Common myeloid progenitor, CD34-positive (primary cell): ENCODE results near the gene OPCML.

Source experiments
- CTCF ChIA-PET: fragments of 350-600 bp; sonication (Branson Sonifier 250); formaldehyde crosslinking; loops from one replicate; lab custom pipeline; 2021; ENCODE audit warnings: antibody characterized with exemption; lab: Charles Lee
- POLR2A ChIA-PET: fragments of 350-600 bp; sonication (Branson Sonifier 250); formaldehyde crosslinking; loops from one replicate; lab custom pipeline; 2021; ENCODE audit warnings: antibody characterized with exemption; lab: Charles Lee
- DNase-seq, 3 donors: peaks; one replicate each; pipeline versions ENCODE4 v3.0.0 to v3.0.0-alpha.2; 2013
- H3K27ac ChIP-seq, 2 experiments: 1 replicate in 1 of 2; 2 replicates in 1 of 2; pipeline ENCODE4 v1.7.0; 2013; ENCODE audit warnings: inconsistent platforms in 2 of 2, low read length in 2 of 2, mild to moderate bottlenecking in 2 of 2, low read depth in 1 of 2, moderate library complexity in 1 of 2; ENCODE audit not compliant: severe bottlenecking in 2 of 2, insufficient read depth in 1 of 2, poor library complexity in 1 of 2
- H3K27me3 ChIP-seq, 5 experiments: replicated peaks in 2 of 5; 1 replicate in 3 of 5; 2 replicates in 2 of 5; pipeline versions ENCODE4 v1.6.1 to v1.7.0; 2013; ENCODE audit warnings: low read length in 4 of 5, mild to moderate bottlenecking in 2 of 5, moderate library complexity in 2 of 5, inconsistent platforms in 1 of 5; ENCODE audit not compliant: insufficient read depth in 5 of 5, control insufficient read depth in 4 of 5
- H3K36me3 ChIP-seq, 4 experiments: 1 replicate in 2 of 4; 2 replicates in 2 of 4; pipeline versions ENCODE4 v1.6.1 to v1.7.0; 2013; ENCODE audit warnings: low read length in 3 of 4, control low read depth in 1 of 4, mild to moderate bottlenecking in 1 of 4; ENCODE audit not compliant: control insufficient read depth in 4 of 4, insufficient read depth in 4 of 4
- H3K4me1 ChIP-seq, 4 experiments: 1 replicate in 3 of 4; 2 replicates in 1 of 4; pipeline versions ENCODE4 v1.6.1 to v1.7.1; 2013; ENCODE audit warnings: low read length in 3 of 4, mild to moderate bottlenecking in 3 of 4, control low read depth in 1 of 4, inconsistent platforms in 1 of 4, moderate library complexity in 1 of 4; ENCODE audit not compliant: control insufficient read depth in 4 of 4, insufficient read depth in 4 of 4; ENCODE audit errors: control extremely low read depth in 1 of 4
- H3K4me3 ChIP-seq, 7 experiments: 1 replicate in 4 of 7; 2 replicates in 3 of 7; pipeline versions ENCODE4 v1.5.1 to v1.7.0; 2013; ENCODE audit warnings: mild to moderate bottlenecking in 7 of 7, low read length in 6 of 7, moderate library complexity in 6 of 7, inconsistent platforms in 2 of 7, low read depth in 2 of 7, control low read depth in 1 of 7; ENCODE audit not compliant: insufficient read depth in 4 of 7, control insufficient read depth in 1 of 7; ENCODE audit errors: extremely low read depth in 1 of 7
- H3K9me3 ChIP-seq, 5 experiments: 1 replicate in 4 of 5; 2 replicates in 1 of 5; pipeline versions ENCODE4 v1.6.1 to v1.7.1; 2013; ENCODE audit warnings: low read length in 4 of 5, mild to moderate bottlenecking in 2 of 5, inconsistent platforms in 1 of 5, low read depth in 1 of 5, moderate library complexity in 1 of 5; ENCODE audit not compliant: control insufficient read depth in 4 of 5, insufficient read depth in 2 of 5; ENCODE audit errors: control extremely low read depth in 1 of 5
- WGBS: methylation state at CpG from one replicate; pipeline ENCODE4 v1.1.5; 2013; ENCODE audit not compliant: insufficient coverage; 5-methylcytosine and 5-hydroxymethylcytosine counted together

The OPCML gene

DNA sequence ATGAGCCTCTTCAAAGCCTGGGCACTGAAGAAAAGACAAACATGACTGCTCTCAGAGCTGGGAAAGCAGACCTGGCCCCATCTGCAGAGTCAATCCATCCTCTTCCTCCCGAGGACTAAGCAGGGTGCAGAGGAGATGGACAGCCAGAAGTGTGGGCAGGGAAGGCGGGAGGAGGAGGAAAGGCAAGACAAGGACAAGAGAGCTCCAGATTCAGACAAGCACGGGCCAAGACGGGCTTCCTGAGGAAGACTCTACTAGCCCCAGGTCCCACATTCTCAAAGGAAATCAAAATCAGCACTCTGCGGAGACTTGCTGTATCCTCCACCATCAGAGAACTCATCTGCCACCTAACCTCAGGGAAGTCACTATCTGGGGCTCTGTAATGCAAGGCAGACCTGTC is 28.5 kb downstream of the OPCML start:
- 80% methylated on average over 5 of the region's 5 CpGs for WGBS
- CTCF ChIA-PET = interaction anchor here (0.6 kb wide), 1 partner anchor 323 kb away, joined by 3 read pairs; no protein-coding TSS in a partner anchor
- H3K4me3 ChIP-seq = no peak overlapping the region
- no peaks in the 10 kb centered on the region for H3K9me3 ChIP-seq
- H3K27ac ChIP-seq = no peak overlapping the region
- DNase-seq = no peak
- no peaks in the 10 kb centered on the region for H3K36me3 ChIP-seq
- no peaks in the 10 kb centered on the region for H3K4me1 ChIP-seq
- no peaks in the 10 kb centered on the region for H3K27me3 ChIP-seq
- POLR2A ChIA-PET = no interaction called here

DNA sequence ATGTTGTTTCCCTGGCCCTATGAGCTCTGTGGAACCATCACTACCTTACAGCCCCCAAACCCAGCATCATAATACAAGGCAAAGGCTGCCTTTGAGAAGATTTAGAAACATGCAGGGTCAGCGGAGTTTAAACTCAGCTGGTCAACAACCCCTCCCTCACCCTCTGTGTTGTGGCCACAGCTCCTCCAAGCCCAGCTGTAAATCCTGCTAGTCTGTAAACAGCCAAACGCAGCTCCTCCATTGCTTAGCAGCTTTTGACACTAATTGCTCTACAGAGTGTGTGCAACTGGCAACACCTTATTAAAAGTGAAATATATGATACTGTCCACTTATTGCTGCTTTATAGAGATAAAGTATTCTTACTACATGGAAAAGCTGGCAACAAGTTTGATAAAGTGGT is 29.1 kb downstream of the OPCML start:
- WGBS = no CpG with 5 or more reads among the region's 2 CpGs
- Histone ChIP-seq H3K4me3 (no peak overlapping the region), H3K9me3 (no peaks in the 10 kb centered on the region), H3K4me1 (no peaks in the 10 kb centered on the region), H3K36me3 (no peaks in the 10 kb centered on the region), H3K27ac (no peak overlapping the region), H3K27me3 (no peaks in the 10 kb centered on the region)
- POLR2A ChIA-PET = no interaction called here
- no peak for DNase-seq
- CTCF ChIA-PET = interaction anchor here (0.6 kb wide), 1 partner anchor 323 kb away, joined by 3 read pairs; no protein-coding TSS in a partner anchor

DNA sequence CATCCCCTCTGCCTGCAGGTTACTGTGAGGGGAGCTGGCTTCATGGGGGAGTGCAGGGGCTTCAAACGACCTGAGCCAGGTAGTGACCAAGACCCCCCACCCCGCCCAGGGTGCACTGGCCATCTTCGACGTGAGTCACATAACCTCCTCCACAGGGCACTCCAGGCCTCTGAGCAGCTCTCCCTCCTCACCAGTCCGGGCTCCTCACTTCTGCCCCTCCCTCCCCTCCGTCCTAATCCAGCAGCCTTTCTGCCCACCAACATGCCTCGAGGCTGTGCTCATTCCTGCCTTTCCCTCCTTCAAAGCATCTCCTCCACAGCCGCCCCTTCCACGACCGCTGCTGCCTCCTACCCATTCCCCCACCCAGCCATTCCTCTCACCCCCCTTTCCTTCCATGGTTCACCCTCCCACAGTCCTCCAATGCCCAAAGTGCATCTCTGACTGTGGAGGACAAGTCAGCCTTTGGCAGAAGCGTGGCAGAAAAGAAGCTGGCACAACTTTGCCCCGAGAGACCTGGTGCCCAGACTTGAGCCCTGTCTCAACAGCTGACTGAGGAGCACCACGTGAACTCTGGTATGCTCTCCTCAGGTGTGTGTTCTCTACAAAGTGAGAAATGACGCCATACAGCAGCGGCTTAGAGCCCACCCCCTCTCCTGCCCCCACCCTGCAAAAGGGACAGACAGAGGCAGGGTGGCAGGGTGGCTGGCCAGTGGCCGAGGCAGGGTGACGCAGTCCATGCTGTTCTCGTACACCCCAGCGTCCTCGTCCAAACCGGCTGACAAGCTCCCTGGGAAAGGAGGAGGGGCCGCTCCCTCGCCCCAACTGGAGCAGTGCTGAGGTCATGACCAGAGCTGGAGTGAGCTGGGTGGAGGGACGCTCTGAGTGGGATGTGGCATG is 30.4 kb downstream of the OPCML start:
- Histone ChIP-seq H3K4me1 (no peaks in the 10 kb centered on the region), H3K4me3 (no peak overlapping the region), H3K27me3 (peaks cover 0 to 1% (median 0%) of the 10 kb centered on the region in 5 experiments), H3K27ac (no peak overlapping the region), H3K9me3 (no peaks in the 10 kb centered on the region), H3K36me3 (no peaks in the 10 kb centered on the region)
- CTCF ChIA-PET = no interaction called here
- POLR2A ChIA-PET = no interaction called here
- DNase-seq = no peak
- 76% methylated on average over 21 of the region's 24 CpGs for WGBS

DNA sequence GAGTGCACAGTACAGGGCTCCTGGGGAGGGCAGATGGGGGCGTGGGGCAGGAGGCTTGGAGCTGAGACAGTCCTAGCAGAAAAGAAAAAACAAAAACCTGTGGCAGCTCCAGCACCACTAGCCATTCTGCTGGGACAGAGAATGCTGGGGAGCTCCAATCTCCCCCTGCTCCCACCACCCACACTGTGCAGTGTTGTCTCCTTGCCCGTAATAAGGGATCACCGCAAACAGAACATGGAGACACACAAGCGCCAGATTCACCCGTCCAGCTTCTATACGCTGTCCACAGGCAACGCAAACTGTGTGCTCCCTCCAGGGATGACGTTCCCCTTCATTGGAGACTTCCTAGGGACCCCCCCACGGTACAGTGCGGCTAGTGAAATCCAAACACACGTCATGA is 31.4 kb downstream of the OPCML start:
- H3K4me3 ChIP-seq = no peak overlapping the region
- no peaks in the 10 kb centered on the region for H3K4me1 ChIP-seq
- H3K9me3 ChIP-seq = no peaks in the 10 kb centered on the region
- ChIA-PET CTCF (no interaction called here), POLR2A (no interaction called here)
- 85% methylated on average over 10 of the region's 11 CpGs for WGBS
- H3K36me3 ChIP-seq = no peaks in the 10 kb centered on the region
- H3K27ac ChIP-seq = no peak overlapping the region
- no peak for DNase-seq
- H3K27me3 ChIP-seq = peaks cover 0 to 1% (median 0%) of the 10 kb centered on the region in 5 experiments

DNA sequence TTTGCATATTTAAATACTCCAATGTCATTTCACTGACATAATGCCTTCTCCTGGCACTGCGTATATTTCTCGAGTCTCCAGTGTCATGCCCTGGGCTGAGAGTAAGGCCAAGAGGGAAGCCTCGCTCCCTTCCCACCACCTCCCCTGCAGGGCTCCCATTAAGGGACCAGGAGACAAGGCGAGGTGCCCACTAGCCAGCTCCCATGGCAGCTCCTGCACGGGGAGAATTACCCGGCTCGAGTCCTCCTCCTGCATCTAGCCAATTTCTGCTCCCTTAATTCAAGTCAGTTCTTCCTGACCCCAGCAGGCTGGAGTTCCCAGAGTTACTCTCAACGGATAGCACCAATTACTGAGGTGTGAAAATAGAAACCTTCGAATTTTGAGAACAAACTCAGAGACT is 31.9 kb downstream of the OPCML start:
- 73% methylated on average over 9 of the region's 9 CpGs for WGBS
- DNase-seq = no peak
- H3K4me3 ChIP-seq = no peak overlapping the region
- no peaks in the 10 kb centered on the region for H3K4me1 ChIP-seq
- no peaks in the 10 kb centered on the region for H3K36me3 ChIP-seq
- no peaks in the 10 kb centered on the region for H3K9me3 ChIP-seq
- peaks cover 0 to 1% (median 0%) of the 10 kb centered on the region in 5 experiments for H3K27me3 ChIP-seq
- CTCF ChIA-PET = no interaction called here
- H3K27ac ChIP-seq = no peak overlapping the region
- POLR2A ChIA-PET = no interaction called here

DNA sequence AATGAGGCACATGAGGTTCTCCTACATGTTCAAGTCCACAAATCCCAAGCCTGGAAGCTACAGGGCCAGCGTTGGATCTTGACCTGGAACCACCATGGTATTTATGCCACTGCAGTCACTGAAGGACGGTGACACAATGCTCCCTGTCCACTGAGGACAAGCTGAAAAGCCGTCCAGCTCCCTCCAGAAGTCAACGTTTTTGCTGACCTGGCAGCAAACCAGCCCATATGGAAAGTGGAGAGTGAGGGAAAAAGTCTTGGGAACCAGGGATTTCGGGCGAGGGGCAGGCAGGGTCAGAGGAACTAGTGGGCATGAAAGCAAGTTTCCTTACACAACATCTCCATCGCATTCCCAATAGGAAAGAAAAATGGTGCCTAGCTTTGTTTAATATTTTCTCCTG is 33.3 kb downstream of the OPCML start:
- CTCF ChIA-PET = no interaction called here
- no peak overlapping the region for H3K4me3 ChIP-seq
- H3K9me3 ChIP-seq = no peaks in the 10 kb centered on the region
- H3K36me3 ChIP-seq = no peaks in the 10 kb centered on the region
- H3K27ac ChIP-seq = no peak overlapping the region
- POLR2A ChIA-PET = no interaction called here
- H3K27me3 ChIP-seq = peaks cover 0 to 1% (median 0%) of the 10 kb centered on the region in 5 experiments
- DNase-seq = no peak
- 90% methylated on average over 4 of the region's 7 CpGs for WGBS
- H3K4me1 ChIP-seq = no peaks in the 10 kb centered on the region

DNA sequence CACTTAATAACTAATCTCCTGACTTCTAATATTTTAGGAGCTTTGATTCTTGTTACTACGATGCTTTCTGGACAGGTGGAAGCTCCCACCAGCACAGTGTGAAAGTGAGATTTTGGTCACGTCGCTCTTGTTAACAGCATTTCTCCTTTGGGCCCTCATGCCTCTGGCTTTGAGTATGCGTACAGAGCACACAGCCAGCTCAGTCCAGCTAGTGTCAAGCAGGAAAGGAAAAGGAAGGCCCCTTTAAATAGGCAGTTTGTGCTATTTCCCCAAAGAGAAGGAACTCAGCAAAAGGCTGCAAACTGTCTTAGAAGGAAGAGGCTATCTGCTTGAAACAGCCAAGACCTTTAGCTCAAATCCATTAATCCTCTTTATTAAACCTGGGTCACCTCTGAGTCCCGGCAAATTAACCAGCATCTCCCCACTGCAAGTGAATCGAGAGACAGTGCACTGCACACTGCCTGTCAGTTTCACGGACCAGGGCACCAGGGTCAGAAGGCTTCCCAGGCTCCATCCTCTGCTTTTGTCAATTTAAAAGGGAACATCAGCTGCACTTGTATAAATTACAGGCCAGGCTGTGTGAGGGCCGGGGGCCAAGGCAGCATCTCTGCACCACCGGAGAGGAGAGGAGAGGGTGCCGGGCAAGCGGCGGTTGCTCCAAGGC is 34.7 kb downstream of the OPCML start:
- no peak for DNase-seq
- H3K4me1 ChIP-seq = no peaks in the 10 kb centered on the region
- 75% methylated on average over 9 of the region's 12 CpGs for WGBS
- ChIA-PET CTCF (no interaction called here), POLR2A (no interaction called here)
- H3K4me3 ChIP-seq = no peak overlapping the region
- no peak overlapping the region for H3K27ac ChIP-seq
- no peaks in the 10 kb centered on the region for H3K9me3 ChIP-seq
- H3K36me3 ChIP-seq = no peaks in the 10 kb centered on the region
- H3K27me3 ChIP-seq = peaks cover 0 to 1% (median 0%) of the 10 kb centered on the region in 5 experiments
